Transverse colon (tissue), 4 donors: ENCODE data around the gene CACNA2D1.

ENCODE experiments used
- EP300 ChIP-seq: sonication (generic); formaldehyde crosslinking; IDR thresholded peaks from one replicate; pipeline ENCODE4 v1.6.1; 2017; ENCODE audit warnings: antibody characterized with exemption, low read depth
- POLR2A ChIP-seq: fragments of 450-650 bp; IDR thresholded peaks from one replicate; pipeline ENCODE4 v1.6.1; 2016; ENCODE audit warnings: antibody characterized with exemption, mild to moderate bottlenecking, moderate library complexity
- POLR2AphosphoS5 ChIP-seq, 3 donors: sonication (generic); formaldehyde crosslinking; IDR thresholded peaks; one replicate each; pipeline ENCODE4 v1.6.1; 2016; ENCODE audit warnings: antibody characterized with exemption in 3 of 3
- TF ChIP-seq, protein P1 (sequence below), 5 experiments: fragments of 200-600 bp in 3 of 5; fragments of 450-650 bp in 2 of 5; sonication (generic) in 3 of 5; IDR thresholded peaks; 1 replicate in 2 of 5; 2 replicates in 3 of 5; pipeline ENCODE4 v1.5.1; 2016 to 2017; ENCODE audit warnings: antibody characterized with exemption in 5 of 5, inconsistent platforms in 3 of 5, mild to moderate bottlenecking in 2 of 5, moderate library complexity in 1 of 5

DNA sequence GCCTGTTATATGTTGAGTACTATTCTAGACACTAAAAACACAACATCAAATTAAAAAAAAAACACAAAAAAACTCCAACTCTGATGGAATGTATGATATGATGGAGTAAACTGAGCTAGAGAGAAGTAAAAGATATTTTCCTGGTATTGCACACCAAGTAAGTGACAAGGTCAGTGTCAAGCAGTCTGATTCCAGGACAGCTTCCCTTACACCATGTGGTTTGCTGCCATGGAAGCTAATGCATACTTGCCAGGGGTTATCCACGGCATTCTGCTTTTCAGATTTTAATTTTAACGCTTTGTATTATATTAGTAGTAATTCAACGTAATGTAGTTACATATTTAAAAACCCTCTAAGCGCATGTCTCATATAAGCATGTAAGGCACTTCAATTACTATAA lies 48.4 kb downstream of the CACNA2D1 start:
- TF ChIP-seq POLR2AphosphoS5 (IDR thresholded peaks at IDR 0.05) (no peak), POLR2A (no peak), EP300 (no peak)
- TF ChIP-seq, protein P1, sequence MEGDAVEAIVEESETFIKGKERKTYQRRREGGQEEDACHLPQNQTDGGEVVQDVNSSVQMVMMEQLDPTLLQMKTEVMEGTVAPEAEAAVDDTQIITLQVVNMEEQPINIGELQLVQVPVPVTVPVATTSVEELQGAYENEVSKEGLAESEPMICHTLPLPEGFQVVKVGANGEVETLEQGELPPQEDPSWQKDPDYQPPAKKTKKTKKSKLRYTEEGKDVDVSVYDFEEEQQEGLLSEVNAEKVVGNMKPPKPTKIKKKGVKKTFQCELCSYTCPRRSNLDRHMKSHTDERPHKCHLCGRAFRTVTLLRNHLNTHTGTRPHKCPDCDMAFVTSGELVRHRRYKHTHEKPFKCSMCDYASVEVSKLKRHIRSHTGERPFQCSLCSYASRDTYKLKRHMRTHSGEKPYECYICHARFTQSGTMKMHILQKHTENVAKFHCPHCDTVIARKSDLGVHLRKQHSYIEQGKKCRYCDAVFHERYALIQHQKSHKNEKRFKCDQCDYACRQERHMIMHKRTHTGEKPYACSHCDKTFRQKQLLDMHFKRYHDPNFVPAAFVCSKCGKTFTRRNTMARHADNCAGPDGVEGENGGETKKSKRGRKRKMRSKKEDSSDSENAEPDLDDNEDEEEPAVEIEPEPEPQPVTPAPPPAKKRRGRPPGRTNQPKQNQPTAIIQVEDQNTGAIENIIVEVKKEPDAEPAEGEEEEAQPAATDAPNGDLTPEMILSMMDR (IDR thresholded peaks at IDR 0.05): no peak
